Right cardiac atrium (tissue), 5 donors: ENCODE data around the gene SPON1. TPM values are rescaled to one million over a fixed set of nuclear protein-coding genes. Genes with fewer than 3 reads are reported as not detected.
A peak's percentile ranks its signal among the peaks of the same experiment; 100 is the strongest.

Source experiments
- ATAC-seq, 2 donors: fragments of 200-7000 bp; cut with Tn5 transposase; one replicate each; pipeline versions ENCODE4 v1.8.0 to v1.9.1; 2020; ENCODE audit warnings: moderate library complexity in 2 of 2, mild to moderate bottlenecking in 1 of 2
- DNase-seq, 3 donors: peaks; one replicate each; pipeline ENCODE4 v3.0.0-alpha.2; 2020
- H3K27ac ChIP-seq: one replicate; pipeline ENCODE4 v1.5.1; 2013; ENCODE audit warnings: mild to moderate bottlenecking, low read length, control low read depth, moderate library complexity
- H3K27me3 ChIP-seq: one replicate; pipeline ENCODE4 v1.6.1; 2013; ENCODE audit not compliant: control insufficient read depth, insufficient read depth
- H3K4me1 ChIP-seq: one replicate; pipeline ENCODE4 v1.6.1; 2013; ENCODE audit warnings: low read length; ENCODE audit not compliant: control insufficient read depth, insufficient read depth
- H3K4me3 ChIP-seq: one replicate; pipeline ENCODE4 v1.5.1; 2013; ENCODE audit warnings: low read length, control low read depth
- H3K9me3 ChIP-seq: one replicate; pipeline ENCODE4 v1.6.1; 2013; ENCODE audit warnings: low read length; ENCODE audit not compliant: control insufficient read depth
- WGBS: extraction: QIAGEN DNeasy Blood & Tissue Kit; methylation state at CpG from one replicate; pipeline ENCODE4 v1.1.7; 2013; 5-methylcytosine and 5-hydroxymethylcytosine counted together
- intact Hi-C, 4 donors: fragments of 100-400 bp; cut with DNase I; formaldehyde crosslinking; loops; one replicate each; pipeline versions ENCODE4 v1.11.0 to v1.14.0; 2022 to 2023
- polyA plus RNA-seq: library from polyadenylated mRNA; stranded (reverse); fragments of 200-250 nt; gene quantifications from one replicate; pipeline ENCODE4 v1.2.3, GENCODE V29; 2013
- total RNA-seq, 4 donors: library from RNA; stranded (reverse); fragmentation: NEBNext Ultra II Directional; extraction: Animal tissue kit (Norgen Biotek cat#: 25700); gene quantifications; one replicate each; pipeline ENCODE4 v1.2.1, GENCODE V29; 2021
- donor health status: healthy with polysubstance abuse.
- donor health status: DM: no; HTN: yes; CAD: no.
- donor health status: DM: no; HTN: no; CAD: no.
- donor health status: DM: no; HTN: yes; CAD: no; lungs with severe emphysema.
- donor health status: DM: yes; HTN: yes; CAD: no.

The SPON1 gene
- total and polyA plus RNA-seq, 5 donors = 12.6 to 32.7 (median 24.7) TPM

DNA sequence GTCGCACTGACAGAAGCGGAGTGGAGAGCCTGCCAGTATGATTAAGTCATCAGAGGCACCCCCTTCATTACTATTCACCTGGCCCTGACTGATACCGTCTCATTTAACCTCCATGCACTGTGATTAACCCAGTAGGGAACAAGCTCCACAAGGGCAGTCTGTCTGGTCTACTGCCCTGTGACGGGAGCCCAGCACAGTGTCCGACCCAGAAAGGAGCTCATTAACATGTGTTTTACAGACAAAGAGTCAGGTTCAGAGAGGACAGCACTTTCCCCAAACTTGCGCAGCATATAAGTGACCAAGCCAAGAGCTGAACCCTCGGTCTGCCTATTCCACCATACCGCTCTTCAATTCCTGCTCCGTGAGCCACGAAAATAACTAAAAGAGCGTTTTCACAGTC lies 266.9 kb downstream of the SPON1 start:
- no peak for DNase-seq
- 80% methylated on average over 11 of the region's 11 CpGs for WGBS
- no peaks in the 10 kb centered on the region for H3K4me1 ChIP-seq
- no peaks in the 10 kb centered on the region for H3K27me3 ChIP-seq
- intact Hi-C loops = no loop called here
- no peak overlapping the region for H3K27ac ChIP-seq
- H3K9me3 ChIP-seq = no peaks in the 10 kb centered on the region
- H3K4me3 ChIP-seq = no peak overlapping the region
- no peak for ATAC-seq

DNA sequence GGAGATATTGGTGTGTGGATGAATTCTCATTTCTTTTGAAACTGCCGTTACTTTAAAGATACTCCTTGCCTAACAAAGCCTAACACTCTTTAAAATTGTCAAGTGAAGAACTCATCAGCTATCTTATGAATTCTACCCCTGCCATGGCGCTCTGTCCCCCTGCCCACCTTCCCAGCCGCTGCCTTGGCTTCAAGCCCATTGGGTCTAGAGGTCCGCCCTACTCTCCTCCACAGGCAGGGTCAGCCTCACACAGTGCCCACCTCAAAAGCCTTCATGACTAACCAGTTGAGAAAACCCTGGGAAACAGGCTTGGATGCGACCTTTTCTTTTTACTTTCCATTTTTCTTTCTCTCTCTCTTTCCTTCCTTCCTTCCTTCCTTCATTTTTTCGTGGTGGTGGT lies 267.9 kb downstream of the SPON1 start:
- H3K27ac ChIP-seq = no peak overlapping the region
- intact Hi-C loops = no loop called here
- peaks cover 3% of the 10 kb centered on the region for H3K4me1 ChIP-seq
- DNase-seq (no peak), ATAC-seq (no peak)
- H3K4me3 ChIP-seq = no peak overlapping the region
- H3K9me3 ChIP-seq = no peaks in the 10 kb centered on the region
- H3K27me3 ChIP-seq = no peaks in the 10 kb centered on the region
- WGBS = 70% methylated on average over 6 of the region's 6 CpGs

DNA sequence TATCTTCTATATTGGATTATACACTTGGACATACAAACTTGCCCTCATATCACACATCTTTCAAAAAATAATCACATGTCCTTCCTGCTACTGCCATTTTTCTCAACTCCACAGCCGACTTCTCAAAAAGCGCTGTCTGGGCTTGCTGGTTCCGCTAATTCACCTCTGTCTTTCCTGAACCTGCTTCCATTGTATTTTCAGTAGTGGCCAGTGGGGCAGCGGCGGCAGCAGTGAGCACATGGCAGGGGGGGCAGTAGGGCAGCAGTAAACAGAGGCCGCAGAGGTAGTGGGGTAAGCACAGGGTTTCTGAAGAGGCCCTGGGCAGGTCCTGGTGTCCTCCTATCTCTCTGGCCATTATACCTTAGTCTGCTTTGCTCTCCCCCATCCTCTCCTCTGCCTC lies 270.1 kb downstream of the SPON1 start:
- intact Hi-C loops = no loop called here
- Histone ChIP-seq H3K4me1 (peaks cover 3% of the 10 kb centered on the region), H3K27ac (no peak overlapping the region), H3K4me3 (no peak overlapping the region), H3K9me3 (no peaks in the 10 kb centered on the region), H3K27me3 (no peaks in the 10 kb centered on the region)
- DNase-seq (no peak), ATAC-seq (no peak)
- WGBS = 63% methylated on average over 6 of the region's 6 CpGs

DNA sequence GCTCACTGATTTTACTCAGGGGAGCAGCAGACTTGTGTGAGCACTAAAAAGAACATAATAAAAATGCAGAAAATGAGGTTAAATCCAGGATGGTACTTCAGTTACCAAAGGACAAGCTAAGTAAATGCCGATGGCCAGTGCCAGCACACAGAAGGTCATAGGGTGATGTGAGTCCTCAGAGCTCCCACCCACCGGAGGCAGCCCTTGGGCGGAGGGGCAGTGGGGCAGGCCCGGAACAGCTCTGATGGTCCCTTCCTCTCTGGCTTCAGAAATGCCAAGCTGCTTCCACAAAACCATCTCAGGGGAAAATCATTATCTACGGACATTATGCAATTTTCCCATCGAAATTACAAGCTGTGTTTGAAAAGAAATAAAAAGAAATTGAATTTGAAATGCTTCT lies 271.9 kb downstream of the SPON1 start:
- intact Hi-C loops = no loop called here
- H3K27me3 ChIP-seq = no peaks in the 10 kb centered on the region

DNA sequence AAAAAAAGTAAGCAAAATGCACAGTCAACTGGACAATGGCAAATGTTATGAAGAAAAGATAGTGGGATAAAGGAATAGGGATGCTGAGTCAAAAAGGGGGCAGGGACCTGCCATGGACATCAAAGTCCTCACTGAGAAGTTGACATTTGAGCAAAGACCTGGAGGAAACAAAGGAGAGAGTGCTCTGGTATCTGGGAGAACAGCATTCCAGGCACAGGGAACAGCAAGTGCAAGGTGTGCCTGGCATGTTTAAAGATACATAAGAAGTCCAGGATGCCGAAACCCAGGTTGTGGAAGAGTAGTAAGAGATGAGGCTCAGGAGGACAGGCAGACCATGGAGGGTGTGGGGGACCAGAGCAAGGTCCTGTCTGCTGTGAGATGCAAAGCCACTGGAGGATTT lies 273.2 kb downstream of the SPON1 start:
- Histone ChIP-seq H3K9me3 (no peaks in the 10 kb centered on the region), H3K27ac (no peak overlapping the region), H3K4me3 (no peak overlapping the region), H3K4me1 (peaks cover 3% of the 10 kb centered on the region), H3K27me3 (no peaks in the 10 kb centered on the region)
- no peak for ATAC-seq
- intact Hi-C loops = no loop called here
- no peak for DNase-seq
- WGBS = 94% methylated on average over 1 of the region's 1 CpG

More for the DNA sequence above, 271.9 kb downstream of the SPON1 start:
- H3K27ac ChIP-seq = no peak overlapping the region
- WGBS = 43% methylated on average over 6 of the region's 6 CpGs
- no peaks in the 10 kb centered on the region for H3K9me3 ChIP-seq
- peak; percentile 46 to 80 (median 78) for DNase-seq
- H3K4me3 ChIP-seq = no peak overlapping the region
- ATAC-seq = peak; percentile 64 to 80
- peaks cover 3% of the 10 kb centered on the region for H3K4me1 ChIP-seq

DNA sequence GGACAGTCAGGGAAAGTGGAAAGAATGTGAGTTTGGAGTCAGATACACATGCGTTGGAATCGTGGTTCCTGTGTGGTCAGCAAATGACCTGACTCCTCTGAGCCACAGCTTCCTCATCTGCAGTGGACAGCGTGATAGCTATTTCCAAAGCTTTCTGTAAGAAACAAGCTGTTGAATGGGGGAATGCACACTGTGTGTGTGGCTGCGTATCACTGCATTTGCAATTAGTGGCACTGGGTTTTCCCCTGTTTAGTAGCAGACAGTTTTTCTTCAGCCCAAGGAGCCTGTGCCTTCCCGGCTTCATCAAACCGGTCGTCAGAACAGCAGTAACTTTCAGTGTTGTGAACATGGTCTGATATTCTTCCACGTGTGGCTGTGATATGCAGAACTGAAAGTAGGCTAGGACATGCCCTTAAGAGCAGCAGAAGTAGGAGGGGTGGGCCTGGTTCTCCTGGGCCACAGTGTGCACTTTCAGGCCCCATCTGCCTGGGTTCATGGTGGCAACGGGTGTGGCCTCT lies 275.0 kb downstream of the SPON1 start:
- WGBS = 69% methylated on average over 9 of the region's 9 CpGs
- intact Hi-C loops = no loop called here
- ATAC-seq (peak in 1 of 2 donors; percentile 36), DNase-seq (peak in 1 of 3 donors; percentile 62)
- no peaks in the 10 kb centered on the region for H3K27me3 ChIP-seq
- H3K4me3 ChIP-seq = no peak overlapping the region
- no peaks in the 10 kb centered on the region for H3K9me3 ChIP-seq
- no peak overlapping the region for H3K27ac ChIP-seq
- peaks cover 3% of the 10 kb centered on the region for H3K4me1 ChIP-seq

DNA sequence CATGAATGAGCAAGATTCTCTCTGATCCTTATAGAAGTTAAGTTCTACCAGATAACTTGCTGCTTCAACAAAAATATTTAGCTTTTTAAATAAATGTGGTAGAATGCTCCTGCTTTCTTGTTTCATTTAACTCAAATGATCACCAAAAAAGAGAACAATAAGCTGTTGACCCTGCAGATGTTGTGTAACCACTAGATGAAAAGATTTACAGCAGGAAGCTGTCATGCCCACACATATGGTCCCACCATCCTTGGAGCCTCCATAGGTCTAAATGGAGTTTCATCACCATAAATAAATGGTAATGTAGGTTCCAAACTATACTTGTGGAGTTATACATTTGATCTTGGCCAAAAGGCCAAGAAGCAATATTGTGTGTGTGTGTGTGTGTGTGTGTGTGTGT lies 277.7 kb downstream of the SPON1 start:
- intact Hi-C loops = loop anchor here in 2 of 4 donors (10.0 kb wide), 2 partner anchors 55 to 465 kb away; no protein-coding TSS in a partner anchor
- no peaks in the 10 kb centered on the region for H3K4me1 ChIP-seq
- no peak for ATAC-seq
- H3K4me3 ChIP-seq = no peak overlapping the region
- H3K27me3 ChIP-seq = no peaks in the 10 kb centered on the region
- no peak overlapping the region for H3K27ac ChIP-seq
- no peak for DNase-seq
- no peaks in the 10 kb centered on the region for H3K9me3 ChIP-seq

DNA sequence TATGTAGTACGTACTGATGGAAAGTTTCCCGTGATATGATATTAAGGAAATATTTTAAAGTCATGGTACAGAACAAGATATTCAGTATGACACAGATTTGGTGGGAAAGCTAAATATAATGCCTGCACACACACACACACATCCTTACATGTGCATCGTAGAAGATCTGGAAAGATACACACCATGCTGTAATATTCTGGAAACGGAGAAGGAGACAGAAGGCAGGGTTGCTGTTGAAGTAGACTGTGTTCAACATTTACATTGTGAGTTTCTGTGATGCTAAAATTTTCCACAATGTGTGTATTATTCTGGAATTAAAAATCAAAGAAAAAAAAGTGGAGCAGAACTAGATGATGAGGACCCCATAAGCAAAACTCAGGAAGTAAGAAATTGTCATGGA lies 278.4 kb downstream of the SPON1 start:
- 86% methylated on average over 4 of the region's 4 CpGs for WGBS
- intact Hi-C loops = loop anchor here in 2 of 4 donors (10.0 kb wide), 2 partner anchors 56 to 466 kb away; no protein-coding TSS in a partner anchor
- DNase-seq (no peak), ATAC-seq (no peak)
- Histone ChIP-seq H3K27me3 (no peaks in the 10 kb centered on the region), H3K9me3 (no peaks in the 10 kb centered on the region), H3K27ac (no peak overlapping the region), H3K4me1 (no peaks in the 10 kb centered on the region), H3K4me3 (no peak overlapping the region)

DNA sequence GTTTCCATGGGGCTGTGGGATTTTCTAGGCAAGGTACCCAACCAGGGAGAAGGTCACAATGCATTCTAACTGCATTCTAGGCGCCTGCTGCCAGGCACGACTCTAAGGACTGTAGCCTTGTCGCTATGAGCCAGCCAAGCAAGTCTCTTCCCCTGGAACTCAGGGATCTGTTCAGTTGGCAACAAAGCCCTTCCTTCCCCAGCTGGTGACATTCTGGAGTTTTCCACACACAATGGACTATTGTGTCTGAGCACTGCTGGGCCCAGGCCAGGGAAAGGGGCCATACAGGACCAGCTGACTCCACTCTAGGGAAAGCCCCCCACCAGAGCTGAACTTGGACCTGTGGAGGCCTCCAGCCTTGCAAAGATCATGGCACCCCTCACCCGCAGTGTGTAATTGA lies 279.7 kb downstream of the SPON1 start:
- ATAC-seq (peak; percentile 59 to 74), DNase-seq (peak; percentile 58 to 86 (median 81))
- H3K27me3 ChIP-seq = no peaks in the 10 kb centered on the region
- H3K4me3 ChIP-seq = no peak overlapping the region
- no peak overlapping the region for H3K27ac ChIP-seq
- intact Hi-C loops = loop anchor here in 2 of 4 donors (10.0 kb wide), 2 partner anchors 57 to 467 kb away; no protein-coding TSS in a partner anchor
- no peaks in the 10 kb centered on the region for H3K9me3 ChIP-seq
- WGBS = 45% methylated on average over 4 of the region's 4 CpGs
- no peaks in the 10 kb centered on the region for H3K4me1 ChIP-seq

DNA sequence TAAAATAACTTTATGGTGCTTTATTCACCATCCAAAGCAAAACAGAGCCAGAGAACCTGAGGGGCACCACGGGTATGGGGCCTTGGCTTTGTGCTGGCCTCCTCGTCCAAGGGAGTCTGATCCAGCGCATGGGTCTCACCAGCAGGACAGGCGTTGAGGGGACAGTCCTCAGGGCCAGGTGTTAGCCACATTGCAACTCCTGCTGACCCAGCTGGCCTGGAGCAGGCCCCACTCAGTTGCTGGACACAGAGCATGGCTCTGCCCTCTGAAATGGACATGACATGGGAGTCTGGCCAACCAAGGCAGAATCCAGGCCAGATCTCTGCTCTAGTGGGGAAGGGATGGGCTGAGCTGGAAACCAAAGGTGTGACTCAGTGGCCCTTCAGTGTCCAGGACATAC lies 280.2 kb downstream of the SPON1 start:
- no peaks in the 10 kb centered on the region for H3K27me3 ChIP-seq
- peak in 1 of 3 donors; percentile 50 for DNase-seq
- H3K27ac ChIP-seq = no peak overlapping the region
- 94% methylated on average over 4 of the region's 4 CpGs for WGBS
- no peaks in the 10 kb centered on the region for H3K9me3 ChIP-seq
- ATAC-seq = peak in 1 of 2 donors; percentile 21
- no peaks in the 10 kb centered on the region for H3K4me1 ChIP-seq
- intact Hi-C loops = loop anchor here in 2 of 4 donors (10.0 kb wide), 2 partner anchors 58 to 468 kb away; no protein-coding TSS in a partner anchor
- H3K4me3 ChIP-seq = no peak overlapping the region

DNA sequence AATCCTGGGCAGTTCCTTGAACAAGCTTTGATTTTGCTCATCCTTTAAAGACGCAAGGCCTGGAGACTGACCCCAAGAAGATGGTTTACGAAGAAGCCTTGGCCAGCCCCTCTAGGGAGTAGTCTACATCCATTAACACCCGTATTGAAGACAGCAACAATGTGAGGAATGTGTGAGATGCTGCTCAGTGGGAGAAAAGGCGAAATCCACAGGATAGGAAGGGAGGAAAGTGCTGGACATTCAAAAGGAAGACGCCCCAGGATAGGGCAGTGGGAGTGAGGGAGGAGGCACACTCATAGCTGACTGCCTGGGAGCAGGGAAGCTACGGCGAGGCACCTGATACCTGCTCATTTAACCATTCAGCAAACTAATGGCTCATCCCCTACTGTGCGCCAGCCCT lies 282.4 kb downstream of the SPON1 start:
- WGBS = 84% methylated on average over 8 of the region's 8 CpGs
- no peak overlapping the region for H3K27ac ChIP-seq
- ATAC-seq = no peak
- no peaks in the 10 kb centered on the region for H3K4me1 ChIP-seq
- intact Hi-C loops = loop anchor here in 2 of 4 donors (10.0 kb wide), 2 partner anchors 60 to 470 kb away; no protein-coding TSS in a partner anchor
- H3K4me3 ChIP-seq = no peak overlapping the region
- no peaks in the 10 kb centered on the region for H3K9me3 ChIP-seq
- H3K27me3 ChIP-seq = no peaks in the 10 kb centered on the region
- no peak for DNase-seq

DNA sequence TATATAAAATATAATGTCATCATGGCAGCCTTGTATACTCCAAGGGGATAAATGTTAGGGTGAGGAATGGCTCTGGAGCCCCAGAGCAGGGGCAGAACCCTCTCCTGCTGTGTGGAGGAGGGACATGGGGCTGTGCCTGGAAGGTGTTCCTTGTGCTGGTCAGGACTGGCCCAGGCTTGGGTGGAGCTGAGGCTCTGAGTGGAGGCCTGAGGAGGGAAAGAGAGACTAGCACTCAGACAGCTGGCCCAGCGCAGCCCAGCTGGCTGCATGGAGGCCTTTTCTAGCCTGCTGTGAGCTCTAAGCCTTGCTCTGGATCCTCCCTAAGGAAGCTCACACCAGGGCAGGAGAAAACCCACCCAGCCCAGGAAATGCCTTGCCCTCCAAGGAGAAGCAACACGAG lies 282.9 kb downstream of the SPON1 start:
- intact Hi-C loops = loop anchor here in 2 of 4 donors (10.0 kb wide), 2 partner anchors 61 to 471 kb away; no protein-coding TSS in a partner anchor
- DNase-seq (no peak), ATAC-seq (no peak)
- H3K9me3 ChIP-seq = no peaks in the 10 kb centered on the region
- H3K27ac ChIP-seq = no peak overlapping the region
- no peaks in the 10 kb centered on the region for H3K27me3 ChIP-seq
- 76% methylated on average over 2 of the region's 2 CpGs for WGBS
- no peaks in the 10 kb centered on the region for H3K4me1 ChIP-seq
- no peak overlapping the region for H3K4me3 ChIP-seq
